ENCODE data around the gene SLC11A1. TPM values are rescaled to one million over a fixed set of nuclear protein-coding genes. Genes with fewer than 3 reads are reported as not detected.

The SLC11A1 gene
- total RNA-seq, 4 donors from 2014 or later: 0.26 to 14.0 (median 4.2) TPM

- Histone ChIP-seq H3K36me3 (no peaks in the 10 kb centered on the region), H3K27me3 (no peaks in the 10 kb centered on the region), H3K9me3 (no peaks in the 10 kb centered on the region), H3K4me3 (no peak overlapping the region), H3K27ac (no peak overlapping the region), H3K4me1 (no peaks in the 10 kb centered on the region)
- intact Hi-C loops (cut with DNase I; ENCODE audit: low total_unique reads): no loop called here
- TF ChIP-seq CTCF (IDR thresholded peaks at IDR 0.05) (no peak), POLR2A (IDR thresholded peaks at IDR 0.05) (no peak)
- no peak for DNase-seq
Observed at GRCh38 chr2:218428846-218429558, 46.9 kb downstream of the SLC11A1 start.

- Histone ChIP-seq H3K4me3 (no peak overlapping the region), H3K9me3 (no peaks in the 10 kb centered on the region), H3K36me3 (no peaks in the 10 kb centered on the region), H3K27ac (no peak overlapping the region), H3K27me3 (no peaks in the 10 kb centered on the region), H3K4me1 (no peaks in the 10 kb centered on the region)
- intact Hi-C loops (cut with DNase I; ENCODE audit: low total_unique reads): no loop called here
- TF ChIP-seq POLR2A (IDR thresholded peaks at IDR 0.05): no peak
- TF ChIP-seq CTCF (IDR thresholded peaks at IDR 0.05): no peak
- DNase-seq: no peak
Observed at GRCh38 chr2:218429911-218430692, 48.0 kb downstream of the SLC11A1 start.

GRCh38 chr2:218430721-218431120 lies 48.6 kb downstream of the SLC11A1 start:
- intact Hi-C loops (cut with DNase I; ENCODE audit: low total_unique reads): no loop called here
- Histone ChIP-seq H3K9me3 (no peaks in the 10 kb centered on the region), H3K4me1 (no peaks in the 10 kb centered on the region), H3K4me3 (no peak overlapping the region), H3K27ac (no peak overlapping the region), H3K27me3 (no peaks in the 10 kb centered on the region), H3K36me3 (no peaks in the 10 kb centered on the region)
- TF ChIP-seq CTCF (IDR thresholded peaks at IDR 0.05) (no peak), POLR2A (IDR thresholded peaks at IDR 0.05) (no peak)
- DNase-seq: no peak

- TF ChIP-seq CTCF (IDR thresholded peaks at IDR 0.05) (no peak), POLR2A (IDR thresholded peaks at IDR 0.05) (no peak)
- intact Hi-C loops (cut with DNase I; ENCODE audit: low total_unique reads): no loop called here
- Histone ChIP-seq H3K27ac (no peak overlapping the region), H3K4me1 (no peaks in the 10 kb centered on the region), H3K27me3 (no peaks in the 10 kb centered on the region), H3K36me3 (no peaks in the 10 kb centered on the region), H3K9me3 (no peaks in the 10 kb centered on the region), H3K4me3 (no peak overlapping the region)
- no peak for DNase-seq
Observed at GRCh38 chr2:218431878-218432277, 49.8 kb downstream of the SLC11A1 start.

- TF ChIP-seq CTCF (IDR thresholded peaks at IDR 0.05) (no peak), POLR2A (IDR thresholded peaks at IDR 0.05) (no peak)
- Histone ChIP-seq H3K4me1 (no peaks in the 10 kb centered on the region), H3K27ac (no peak overlapping the region), H3K27me3 (no peaks in the 10 kb centered on the region), H3K4me3 (no peak overlapping the region), H3K9me3 (no peaks in the 10 kb centered on the region), H3K36me3 (no peaks in the 10 kb centered on the region)
- DNase-seq: no peak
- intact Hi-C loops (cut with DNase I; ENCODE audit: low total_unique reads): no loop called here
Observed at GRCh38 chr2:218432676-218433365, 50.7 kb downstream of the SLC11A1 start.
